Activated naive CD4-positive, alpha-beta T cell treated with anti-CD3 and anti-CD28 coated beads, Interleukin-2, amount 10 ng/mL, durations not matched to agents 7 days and 5 days (primary cell): ENCODE measurements around the gene VNN1.
"Not testable (repeated sequence)": the region's sequence is repeated elsewhere in the genome, so short reads cannot be mapped to it uniquely, and the experiment has no call there.

Source experiments
- CTCF ChIA-PET: fragments of 350-600 bp; sonication (Branson Sonifier 250); formaldehyde crosslinking; loops from one replicate; lab custom pipeline; 2021; ENCODE audit warnings: antibody characterized with exemption; lab: Charles Lee
- DNase-seq: peaks from one replicate; pipeline ENCODE4 v3.0.0-alpha.2; 2020
- H3K27ac Mint-ChIP-seq: one replicate; pipeline ENCODE4 v1.8.0; 2021; ENCODE audit warnings: mild to moderate bottlenecking, moderate library complexity, mixed read lengths
- H3K27me3 Mint-ChIP-seq: one replicate; pipeline ENCODE4 v1.8.0; 2021; ENCODE audit warnings: mild to moderate bottlenecking, mixed read lengths
- H3K36me3 Mint-ChIP-seq: one replicate; pipeline ENCODE4 v1.8.0; 2021; ENCODE audit warnings: mixed read lengths
- H3K4me1 Mint-ChIP-seq: one replicate; pipeline ENCODE4 v1.8.0; 2021; ENCODE audit warnings: mixed read lengths
- H3K4me3 Mint-ChIP-seq: one replicate; pipeline ENCODE4 v1.8.0; 2021; ENCODE audit warnings: mild to moderate bottlenecking, moderate library complexity, mixed read lengths
- H3K9me3 Mint-ChIP-seq: one replicate; pipeline ENCODE4 v1.8.0; 2021; ENCODE audit warnings: mixed read lengths

Gene VNN1

GRCh38 chr6:132637135-132637534, 76.7 kb downstream of the VNN1 start:
- H3K27ac Mint-ChIP-seq, H3K36me3 Mint-ChIP-seq, DNase-seq, H3K4me3 Mint-ChIP-seq, H3K4me1 Mint-ChIP-seq, H3K9me3 Mint-ChIP-seq, CTCF ChIA-PET: not testable (repeated sequence)
- H3K27me3 Mint-ChIP-seq = peaks cover 26% of the 10 kb centered on the region

GRCh38 chr6:132635906-132636305, 77.9 kb downstream of the VNN1 start:
- DNase-seq, H3K9me3 Mint-ChIP-seq, H3K36me3 Mint-ChIP-seq, H3K4me3 Mint-ChIP-seq, H3K27ac Mint-ChIP-seq, H3K4me1 Mint-ChIP-seq: not testable (repeated sequence)
- CTCF ChIA-PET = interaction anchor here (0.6 kb wide), 1 partner anchor 356 kb away, joined by 4 read pairs; no protein-coding TSS in a partner anchor
- peaks cover 26% of the 10 kb centered on the region for H3K27me3 Mint-ChIP-seq

- not testable (repeated sequence) for H3K9me3 Mint-ChIP-seq, DNase-seq, H3K36me3 Mint-ChIP-seq, H3K4me1 Mint-ChIP-seq, H3K27ac Mint-ChIP-seq, H3K4me3 Mint-ChIP-seq
- H3K27me3 Mint-ChIP-seq = peaks cover 26% of the 10 kb centered on the region
- CTCF ChIA-PET = interaction anchor here (1.2 kb wide), 1 partner anchor 34 kb away, joined by 3 read pairs; no protein-coding TSS in a partner anchor
These were observed 78.6 kb downstream of the VNN1 start for GRCh38 chr6:132635288-132635687.

- DNase-seq = no peak
- CTCF ChIA-PET = interaction anchor here (1.2 kb wide), 1 partner anchor 35 kb away, joined by 3 read pairs; no protein-coding TSS in a partner anchor
- Mint-ChIP-seq H3K4me3 (no peak overlapping the region), H3K27ac (no peak overlapping the region), H3K9me3 (no peaks in the 10 kb centered on the region), H3K27me3 (peaks cover 26% of the 10 kb centered on the region), H3K36me3 (no peaks in the 10 kb centered on the region), H3K4me1 (peaks cover 4% of the 10 kb centered on the region)
These were observed 79.1 kb downstream of the VNN1 start for GRCh38 chr6:132634796-132635195.

GRCh38 chr6:132633362-132633761, 80.5 kb downstream of the VNN1 start:
- H3K27ac Mint-ChIP-seq = no peak overlapping the region
- no peak overlapping the region for H3K4me3 Mint-ChIP-seq
- CTCF ChIA-PET = interaction anchor here (0.7 kb wide), 1 partner anchor 12 kb away, joined by 3 read pairs; no protein-coding TSS in a partner anchor
- no peak for DNase-seq
- H3K27me3 Mint-ChIP-seq = peaks cover 25% of the 10 kb centered on the region
- no peaks in the 10 kb centered on the region for H3K4me1 Mint-ChIP-seq
- no peaks in the 10 kb centered on the region for H3K36me3 Mint-ChIP-seq
- no peaks in the 10 kb centered on the region for H3K9me3 Mint-ChIP-seq
